Gastrocnemius medialis (tissue), 4 donors: ENCODE measurements around the gene MAGEA11. TPM values are rescaled to one million over a fixed set of nuclear protein-coding genes. Genes with fewer than 3 reads are reported as not detected.
"Not testable (repeated sequence)": the region's sequence is repeated elsewhere in the genome, so short reads cannot be mapped to it uniquely, and the experiment has no call there.

Experiments
- ATAC-seq, 2 donors: fragments of 150-250 bp; one replicate each; pipeline ENCODE4 v1.9.1; 2016
- DNase-seq, 2 donors: peaks; one replicate each; pipeline ENCODE4 v3.0.0-alpha.2; 2019
- H3K27ac ChIP-seq, 4 donors: fragments of 200-600 bp; sonication (generic); 1 replicate in 1 of 4; 2 replicates in 3 of 4; pipeline ENCODE4 v1.5.1; 2016 to 2018; ENCODE audit warnings: mild to moderate bottlenecking in 2 of 4, moderate library complexity in 1 of 4
- H3K27me3 ChIP-seq, 3 donors: fragments of 200-600 bp; sonication (generic) in 2 of 3; 1 replicate in 1 of 3; 2 replicates in 2 of 3; pipeline versions ENCODE4 v1.5.1 to v1.6.0; 2016 to 2019; ENCODE audit warnings: mild to moderate bottlenecking in 1 of 3, moderate library complexity in 1 of 3
- H3K36me3 ChIP-seq, 2 donors: fragments of 200-600 bp; sonication (generic) in 1 of 2; one replicate each; pipeline ENCODE4 v1.5.1; 2017 to 2018
- H3K4me1 ChIP-seq, 2 donors: fragments of 200-600 bp; sonication (generic) in 1 of 2; one replicate each; pipeline ENCODE4 v1.5.1; 2016 to 2017; ENCODE audit warnings: mild to moderate bottlenecking in 2 of 2
- H3K4me3 ChIP-seq, 4 donors: fragments of 200-600 bp; sonication (generic) in 3 of 4; 1 replicate in 1 of 4; 2 replicates in 3 of 4; pipeline ENCODE4 v1.5.1; 2016 to 2019; ENCODE audit warnings: mild to moderate bottlenecking in 2 of 4
- H3K9me3 ChIP-seq, 3 donors: fragments of 200-600 bp; sonication (generic) in 2 of 3; 1 replicate in 1 of 3; 2 replicates in 2 of 3; pipeline ENCODE4 v1.5.1; 2016 to 2019
- CTCF ChIP-seq, 5 experiments: fragments of 450-650 bp in 3 of 5; fragments of 200-600 bp in 2 of 5; sonication (generic) in 2 of 5; IDR thresholded peaks in 4 of 5; conservative IDR thresholded peaks in 1 of 5; 1 replicate in 4 of 5; 2 replicates in 1 of 5; pipeline ENCODE4 v1.5.1; 2016 to 2019; ENCODE audit warnings: antibody characterized with exemption in 5 of 5, mild to moderate bottlenecking in 3 of 5, moderate library complexity in 3 of 5
- POLR2A ChIP-seq, 2 donors: fragments of 450-650 bp; IDR thresholded peaks; one replicate each; pipeline ENCODE4 v1.6.1; 2017; ENCODE audit warnings: antibody characterized with exemption in 2 of 2, mild to moderate bottlenecking in 2 of 2, moderate library complexity in 2 of 2
- in situ Hi-C, 4 donors: fragments of 200-750 bp; cut with MboI; loops; one replicate each; pipeline versions ENCODE4 v1.15.0 to v1.8.0; 2017; ENCODE audit warnings: low sequenced_read_pairs in 4 of 4
- intact Hi-C: fragments of 100-400 bp; cut with DNase I; formaldehyde crosslinking; loops from one replicate; pipeline ENCODE4 v1.15.1; 2023; ENCODE audit warnings: low total_unique reads
- total RNA-seq, 4 donors: library from RNA; depleted of rRNA; stranded (reverse); fragments of >200 nt; gene quantifications; one replicate each; pipeline versions ENCODE4 v1.1.0 to v1.2.3, GENCODE V29; 2016

MAGEA11 gene
- total RNA-seq, result not detected

GRCh38 chrX:149711545-149712236 lies at the start of gene MAGEA11:
MAGEA11 (plus strand) TSS chrX:149712060; CDS start chrX:149713160, 1,100 bp downstream.
- no peaks in the 10 kb centered on the region for H3K36me3 ChIP-seq
- no peak within 1 kb of the TSS for H3K4me3 ChIP-seq
- in situ Hi-C loops, result no loop called here
- intact Hi-C loops, result no loop called here
- DNase-seq (no peak), ATAC-seq (no peak)
- H3K27ac ChIP-seq, result no peak within 1 kb of the TSS
- no peak for TF ChIP-seq CTCF (IDR thresholded peaks at IDR 0.05 in 4 of 5, conservative IDR thresholded peaks at IDR 0.05 in 1 of 5)
- no peak for TF ChIP-seq POLR2A (IDR thresholded peaks at IDR 0.05)
- no peaks in the 10 kb centered on the region for H3K4me1 ChIP-seq
- H3K9me3 ChIP-seq, result no peaks in the 10 kb centered on the region
- H3K27me3 ChIP-seq, result no peaks in the 10 kb centered on the region

GRCh38 chrX:149675088-149675487 lies 36.8 kb upstream of the MAGEA11 start:
- H3K27me3 ChIP-seq, H3K9me3 ChIP-seq, H3K4me1 ChIP-seq, H3K27ac ChIP-seq, H3K36me3 ChIP-seq, in situ Hi-C loops, intact Hi-C loops, H3K4me3 ChIP-seq, ATAC-seq, DNase-seq: not testable (repeated sequence)

- H3K36me3 ChIP-seq, H3K27me3 ChIP-seq, DNase-seq, H3K9me3 ChIP-seq, in situ Hi-C loops, H3K4me3 ChIP-seq, H3K27ac ChIP-seq, ATAC-seq, intact Hi-C loops, H3K4me1 ChIP-seq: not testable (repeated sequence)
Observed at GRCh38 chrX:149675554-149675953, 36.3 kb upstream of the MAGEA11 start.

GRCh38 chrX:149679164-149679678 lies 32.6 kb upstream of the MAGEA11 start:
- H3K9me3 ChIP-seq, DNase-seq, intact Hi-C loops, H3K36me3 ChIP-seq, in situ Hi-C loops, H3K27ac ChIP-seq, H3K27me3 ChIP-seq, ATAC-seq, H3K4me3 ChIP-seq, H3K4me1 ChIP-seq: not testable (repeated sequence)

GRCh38 chrX:149681182-149681581 lies 30.7 kb upstream of the MAGEA11 start:
- Histone ChIP-seq H3K9me3 (no peaks in the 10 kb centered on the region), H3K27ac (no peak overlapping the region), H3K4me1 (no peaks in the 10 kb centered on the region), H3K27me3 (peaks cover 0 to 2% (median 0%) of the 10 kb centered on the region in 3 donors), H3K4me3 (no peak overlapping the region), H3K36me3 (no peaks in the 10 kb centered on the region)
- in situ Hi-C loops (no loop called here), intact Hi-C loops (no loop called here)
- DNase-seq (no peak), ATAC-seq (no peak)
- TF ChIP-seq CTCF (IDR thresholded peaks at IDR 0.05 in 4 of 5, conservative IDR thresholded peaks at IDR 0.05 in 1 of 5), result no peak
- no peak for TF ChIP-seq POLR2A (IDR thresholded peaks at IDR 0.05)

GRCh38 chrX:149682031-149682430 lies 29.8 kb upstream of the MAGEA11 start:
- H3K4me1 ChIP-seq, result no peaks in the 10 kb centered on the region
- DNase-seq, result no peak

More at GRCh38 chrX:149682031-149682430, 29.8 kb upstream of the MAGEA11 start:
- H3K4me3 ChIP-seq, result no peak overlapping the region
- no peak for ATAC-seq
- H3K27ac ChIP-seq, result no peak overlapping the region
- H3K9me3 ChIP-seq, result no peaks in the 10 kb centered on the region
- intact Hi-C loops (no loop called here), in situ Hi-C loops (no loop called here)
- H3K27me3 ChIP-seq, result peaks cover 0 to 2% (median 0%) of the 10 kb centered on the region in 3 donors
- no peaks in the 10 kb centered on the region for H3K36me3 ChIP-seq
- TF ChIP-seq CTCF (IDR thresholded peaks at IDR 0.05 in 4 of 5, conservative IDR thresholded peaks at IDR 0.05 in 1 of 5) (no peak), POLR2A (IDR thresholded peaks at IDR 0.05) (no peak)
